Globus pallidus (tissue), 1 donor: ENCODE results near the gene MRC2.
"Not testable (repeated sequence)": the region's sequence is repeated elsewhere in the genome, so short reads cannot be mapped to it uniquely, and the experiment has no call there.

ENCODE experiments used
- DNase-seq: peaks from one replicate; pipeline ENCODE4 v3.0.0-alpha.2; 2015; ENCODE audit warnings: low spot score

MRC2 gene

GRCh38 chr17:62612289-62612688, 15.2 kb upstream of the MRC2 start:
- DNase-seq, result not testable (repeated sequence)

GRCh38 chr17:62613095-62613494, 14.4 kb upstream of the MRC2 start:
- not testable (repeated sequence) for DNase-seq

GRCh38 chr17:62614142-62614541, 13.3 kb upstream of the MRC2 start:
- DNase-seq, result no peak

GRCh38 chr17:62615503-62615902, 12.0 kb upstream of the MRC2 start:
- DNase-seq, result no peak

- no peak for DNase-seq
Measured at GRCh38 chr17:62616993-62617893, 10.2 kb upstream of the MRC2 start.

- DNase-seq, result no peak
Measured at GRCh38 chr17:62617894-62618472, 9.5 kb upstream of the MRC2 start.

- no peak for DNase-seq
Measured at GRCh38 chr17:62618647-62619416, 8.6 kb upstream of the MRC2 start.

GRCh38 chr17:62619417-62620155, 7.9 kb upstream of the MRC2 start:
- DNase-seq, result no peak

- no peak for DNase-seq
Measured at GRCh38 chr17:62621223-62621622, 6.2 kb upstream of the MRC2 start.

- DNase-seq, result no peak
Measured at GRCh38 chr17:62625184-62625869, 2.1 kb upstream of the MRC2 start.

GRCh38 chr17:62625870-62626200, 1.6 kb upstream of the MRC2 start:
- DNase-seq, result no peak

- no peak for DNase-seq
Measured at GRCh38 chr17:62626719-62627218, 701 bp upstream of the MRC2 start.

- no peak for DNase-seq
Measured at GRCh38 chr17:62627904-62628633, 599 bp downstream of the MRC2 start.

GRCh38 chr17:62628831-62629555, 1.5 kb downstream of the MRC2 start:
- no peak for DNase-seq

GRCh38 chr17:62629556-62630364, 2.3 kb downstream of the MRC2 start:
- no peak for DNase-seq

- DNase-seq, result no peak
Measured at GRCh38 chr17:62630365-62631085, 3.1 kb downstream of the MRC2 start.

GRCh38 chr17:62631086-62631935, 3.8 kb downstream of the MRC2 start:
- no peak for DNase-seq
